CD14-positive monocyte (primary cell): ENCODE measurements around the gene ZAR1L. TPM values are rescaled to one million over a fixed set of nuclear protein-coding genes. Genes with fewer than 3 reads are reported as not detected.

Experiments used
- DNase-seq, 3 donors: peaks; one replicate each; pipeline ENCODE4 v3.0.0-alpha.2; 2011 to 2022
- H2AFZ ChIP-seq: 2 replicates; pipeline ENCODE4 v1.6.0; 2012; ENCODE audit warnings: mild to moderate bottlenecking, low read depth, low read length, inconsistent platforms; ENCODE audit not compliant: insufficient read depth, poor library complexity, severe bottlenecking
- H3K27ac ChIP-seq, 2 donors: 1 replicate in 1 of 2; 2 replicates in 1 of 2; pipeline ENCODE4 v1.5.1; 2012 to 2013; ENCODE audit warnings: low read length in 2 of 2, control low read depth in 1 of 2, inconsistent platforms in 1 of 2, low read depth in 1 of 2, mild to moderate bottlenecking in 1 of 2
- H3K27me3 ChIP-seq, 2 donors: one replicate each; pipeline versions ENCODE4 v1.6.0 to v1.6.1; 2011 to 2013; ENCODE audit warnings: low read length in 2 of 2; ENCODE audit not compliant: control insufficient read depth in 2 of 2, insufficient read depth in 2 of 2
- H3K36me3 ChIP-seq, 2 donors: replicated peaks in 1 of 2; 1 replicate in 1 of 2; 2 replicates in 1 of 2; pipeline versions ENCODE4 v1.5.1 to v1.6.1; 2012 to 2013; ENCODE audit warnings: low read length in 2 of 2, control low read depth in 1 of 2, inconsistent platforms in 1 of 2, mild to moderate bottlenecking in 1 of 2; ENCODE audit not compliant: insufficient read depth in 2 of 2, control insufficient read depth in 1 of 2
- H3K4me1 ChIP-seq, 2 donors: 1 replicate in 1 of 2; 2 replicates in 1 of 2; pipeline versions ENCODE4 v1.5.1 to v1.6.1; 2012 to 2013; ENCODE audit warnings: low read length in 2 of 2, control low read depth in 1 of 2, inconsistent platforms in 1 of 2, mild to moderate bottlenecking in 1 of 2, moderate library complexity in 1 of 2; ENCODE audit not compliant: insufficient read depth in 2 of 2, control insufficient read depth in 1 of 2
- H3K4me2 ChIP-seq: replicated peaks from 2 replicates; pipeline ENCODE3; 2012; ENCODE audit warnings: low read length, moderate library complexity, mild to moderate bottlenecking; ENCODE audit not compliant: poor library complexity, severe bottlenecking; ENCODE audit errors: extremely low read depth
- H3K4me3 ChIP-seq, 3 experiments: fragments of 200-600 bp in 1 of 3; sonication (generic) in 1 of 3; replicated peaks in 1 of 3; 1 replicate in 2 of 3; 2 replicates in 1 of 3; pipeline ENCODE4 v1.5.1; 2011 to 2013; ENCODE audit warnings: low read length in 3 of 3, mild to moderate bottlenecking in 3 of 3, control low read depth in 2 of 3, low read depth in 2 of 3, inconsistent platforms in 1 of 3, moderate library complexity in 1 of 3
- H3K79me2 ChIP-seq: 2 replicates; pipeline ENCODE4 v1.6.0; 2012; ENCODE audit warnings: mild to moderate bottlenecking, control low read depth, inconsistent platforms, low read length, moderate library complexity; ENCODE audit not compliant: insufficient read depth
- H3K9ac ChIP-seq: 2 replicates; pipeline ENCODE4 v1.6.0; 2017; ENCODE audit warnings: low read length, mild to moderate bottlenecking; ENCODE audit not compliant: insufficient read depth, poor library complexity, severe bottlenecking
- H3K9me3 ChIP-seq, 2 donors: replicated peaks in 1 of 2; 1 replicate in 1 of 2; 2 replicates in 1 of 2; pipeline versions ENCODE4 v1.5.1 to v1.6.1; 2012 to 2013; ENCODE audit warnings: low read length in 2 of 2, control low read depth in 1 of 2; ENCODE audit not compliant: control insufficient read depth in 1 of 2, insufficient read depth in 1 of 2
- H4K20me1 ChIP-seq: 2 replicates; pipeline ENCODE4 v1.6.0; 2012; ENCODE audit warnings: mild to moderate bottlenecking, low read length, control low read depth, moderate library complexity; ENCODE audit not compliant: insufficient read depth
- H3K27ac Mint-ChIP-seq, 7 donors: one replicate each; pipeline ENCODE4 v1.8.0; 2020; ENCODE audit warnings: mild to moderate bottlenecking in 7 of 7, mixed read lengths in 7 of 7, moderate library complexity in 6 of 7, inconsistent platforms in 2 of 7
- H3K27me3 Mint-ChIP-seq, 3 donors: one replicate each; pipeline ENCODE4 v1.8.0; 2021 to 2022; ENCODE audit warnings: low read depth in 3 of 3, mild to moderate bottlenecking in 3 of 3, mixed read lengths in 3 of 3, moderate library complexity in 3 of 3, inconsistent platforms in 1 of 3
- H3K36me3 Mint-ChIP-seq, 2 donors: one replicate each; pipeline ENCODE4 v1.8.0; 2020; ENCODE audit warnings: mixed read lengths in 2 of 2, inconsistent platforms in 1 of 2, mild to moderate bottlenecking in 1 of 2
- H3K4me1 Mint-ChIP-seq: one replicate; pipeline ENCODE4 v1.8.0; 2020; ENCODE audit warnings: mild to moderate bottlenecking, mixed read lengths
- H3K4me3 Mint-ChIP-seq, 2 donors: one replicate each; pipeline ENCODE4 v1.8.0; 2020; ENCODE audit warnings: mild to moderate bottlenecking in 2 of 2, mixed read lengths in 2 of 2, moderate library complexity in 1 of 2
- H3K9me3 Mint-ChIP-seq, 7 donors: one replicate each; pipeline ENCODE4 v1.8.0; 2020 to 2022; ENCODE audit warnings: mixed read lengths in 7 of 7, mild to moderate bottlenecking in 6 of 7, moderate library complexity in 6 of 7, inconsistent platforms in 2 of 7
- CTCF ChIP-seq: fragments of 200-600 bp; IDR thresholded peaks from one replicate; pipeline ENCODE4 v1.8.0; 2022; ENCODE audit warnings: antibody characterized with exemption, mild to moderate bottlenecking
- WGBS: methylation state at CpG from one replicate; pipeline ENCODE4 v1.1.5; 2013; ENCODE audit warnings: missing lambda C conversion rate; ENCODE audit not compliant: insufficient coverage; 5-methylcytosine and 5-hydroxymethylcytosine counted together
- intact Hi-C, 2 donors: fragments of 100-400 bp; cut with micrococcal nuclease; formaldehyde crosslinking; loops; one replicate each; pipeline versions ENCODE4 v1.15.0 to v1.15.1; 2023
- polyA plus RNA-seq, 3 donors: library from polyadenylated mRNA; depleted of rRNA in 1 of 3; unstranded in 2 of 3; stranded (reverse) in 1 of 3; fragments of 300-500 nt in 2 of 3; fragments of >200 nt in 1 of 3; fragmentation: Illumina TruSeq in 2 of 3; gene quantifications; 1 replicate in 2 of 3; 2 replicates in 1 of 3; pipeline ENCODE4 v1.2.3, GENCODE V29; 2012 to 2021

The ZAR1L gene
- polyA plus RNA-seq, 3 donors, result not detected

- no peak overlapping the region for H3K9ac ChIP-seq
- H3K9me3 Mint-ChIP-seq, result no peaks in the 10 kb centered on the region
- H3K79me2 ChIP-seq, result no peaks in the 10 kb centered on the region
- peaks cover 81 to 96% of the 10 kb centered on the region in 2 donors for H3K36me3 Mint-ChIP-seq
- H3K27ac Mint-ChIP-seq, result peak overlapping the region in 1 of 7 donors; percentile 28
- no peak overlapping the region for H3K4me3 ChIP-seq
- H3K27ac ChIP-seq, result peak overlapping the region in 1 of 2 donors; percentile 8
- H3K4me1 ChIP-seq, result no peaks in the 10 kb centered on the region
- no peaks in the 10 kb centered on the region for H3K27me3 Mint-ChIP-seq
- H3K4me3 Mint-ChIP-seq, result no peak overlapping the region
- TF ChIP-seq CTCF, result no peak
- H4K20me1 ChIP-seq, result no peaks in the 10 kb centered on the region
- no peak overlapping the region for H2AFZ ChIP-seq
- no peaks in the 10 kb centered on the region for H3K27me3 ChIP-seq
- no peaks in the 10 kb centered on the region for H3K9me3 ChIP-seq
- H3K36me3 ChIP-seq, result peaks cover 89 to 99% of the 10 kb centered on the region in 2 donors
- H3K4me2 ChIP-seq, result no peak overlapping the region
- WGBS, result no CpG with 5 or more reads among the region's 1 CpG
- DNase-seq, result no peak
- H3K4me1 Mint-ChIP-seq, result no peaks in the 10 kb centered on the region
- intact Hi-C loops, result no loop called here
Measured at GRCh38 chr13:32266130-32266529, 49.0 kb downstream of the ZAR1L start.

- Mint-ChIP-seq H3K4me3 (no peak overlapping the region), H3K4me1 (no peaks in the 10 kb centered on the region), H3K9me3 (no peaks in the 10 kb centered on the region), H3K27me3 (no peaks in the 10 kb centered on the region), H3K27ac (peak overlapping the region in 1 of 7 donors; percentile 28), H3K36me3 (peaks cover 81 to 96% of the 10 kb centered on the region in 2 donors)
- H3K4me2 ChIP-seq, result no peak overlapping the region
- no peaks in the 10 kb centered on the region for H3K4me1 ChIP-seq
- no peaks in the 10 kb centered on the region for H3K79me2 ChIP-seq
- 90% methylated on average over 2 of the region's 2 CpGs for WGBS
- DNase-seq, result no peak
- intact Hi-C loops, result no loop called here
- no peak overlapping the region for H3K9ac ChIP-seq
- no peaks in the 10 kb centered on the region for H3K9me3 ChIP-seq
- H3K36me3 ChIP-seq, result peaks cover 87 to 99% of the 10 kb centered on the region in 2 donors
- no peaks in the 10 kb centered on the region for H4K20me1 ChIP-seq
- no peak for TF ChIP-seq CTCF
- no peak overlapping the region for H3K4me3 ChIP-seq
- no peaks in the 10 kb centered on the region for H3K27me3 ChIP-seq
- H3K27ac ChIP-seq, result peak overlapping the region in 1 of 2 donors; percentile 8
- H2AFZ ChIP-seq, result no peak overlapping the region
Measured at GRCh38 chr13:32265726-32266125, 49.4 kb downstream of the ZAR1L start.
